Pulmonary artery endothelial cell (primary cell): ENCODE measurements around the gene NDRG2. TPM values are rescaled to one million over a fixed set of nuclear protein-coding genes. Genes with fewer than 3 reads are reported as not detected.
"Not testable (repeated sequence)": the region's sequence is repeated elsewhere in the genome, so short reads cannot be mapped to it uniquely, and the experiment has no call there.

Experiments
- DNase-seq: peaks from one replicate; pipeline ENCODE4 v3.0.0-alpha.2; 2011; ENCODE audit warnings: low read depth, low spot score
- total RNA-seq: library from RNA; depleted of rRNA; stranded (reverse); fragments of >200 nt; gene quantifications from 2 replicates; pipeline ENCODE4 v1.2.3, GENCODE V29; 2014

NDRG2 gene
- total RNA-seq, 1 donor from 2014 or later, result 0.13 TPM

DNA sequence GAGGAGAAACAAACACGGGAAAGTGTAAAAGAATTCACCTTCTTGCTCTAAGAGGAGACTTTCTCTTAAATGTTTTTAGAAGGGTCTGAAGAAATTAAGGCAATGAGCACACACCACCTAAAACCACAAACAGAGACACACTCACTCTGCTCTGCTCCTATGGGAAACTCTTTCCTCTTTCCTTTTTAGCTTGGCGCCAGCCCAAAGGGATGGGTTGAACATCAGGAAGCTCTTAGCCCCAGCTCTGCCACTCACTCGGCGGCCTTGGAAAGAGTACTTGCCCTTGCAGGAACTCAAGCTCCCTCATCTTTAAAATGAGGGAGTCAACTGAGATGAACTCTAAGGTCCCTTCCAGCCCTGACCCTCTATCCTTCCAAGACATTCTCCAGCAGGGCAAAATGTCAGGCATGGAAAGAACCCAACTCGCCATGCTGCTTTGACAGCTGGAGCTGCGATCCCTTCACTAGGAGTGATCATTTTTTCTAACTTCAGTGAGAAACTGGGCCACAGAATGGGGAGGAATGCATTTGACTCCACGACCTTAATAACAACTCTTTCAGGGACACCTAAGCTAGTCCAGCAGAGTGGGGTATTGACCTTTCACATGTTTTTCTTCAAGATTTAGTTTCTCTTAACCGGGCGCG, 31.8 kb upstream of the NDRG2 start:
- no peak for DNase-seq

DNA sequence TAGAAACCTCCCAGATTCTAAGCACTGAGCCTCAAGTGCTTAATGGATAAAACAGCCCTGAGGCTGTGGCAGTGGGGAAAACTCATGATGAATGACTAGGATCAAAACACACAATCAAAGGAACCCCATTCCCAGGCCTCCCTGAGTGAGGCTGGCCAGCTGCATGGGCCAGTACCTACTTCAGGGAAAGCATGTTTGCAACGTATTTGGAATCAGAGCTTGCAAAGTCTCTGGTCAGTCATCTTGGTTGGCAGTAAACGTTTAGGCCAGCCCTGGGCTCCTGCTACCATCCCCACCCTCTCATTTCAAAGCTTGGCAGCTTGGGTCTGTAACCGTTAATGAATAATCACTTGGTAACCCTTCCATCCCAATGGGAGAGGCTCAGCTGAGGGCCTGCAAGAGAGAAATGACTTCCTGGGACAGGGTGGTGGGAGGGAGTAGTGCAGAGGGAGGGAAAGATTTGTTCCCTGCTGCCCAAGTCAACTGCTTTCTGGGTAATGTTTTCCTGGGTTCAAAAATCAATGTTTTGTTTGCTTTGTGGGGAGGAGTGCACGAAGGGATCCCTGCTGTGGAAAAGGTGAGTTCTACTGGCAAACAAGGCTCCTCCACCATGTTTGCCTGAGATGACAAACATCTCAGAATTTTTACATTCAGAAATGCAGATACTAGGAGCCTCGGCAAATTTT, 30.7 kb upstream of the NDRG2 start:
- DNase-seq, result no peak

DNA sequence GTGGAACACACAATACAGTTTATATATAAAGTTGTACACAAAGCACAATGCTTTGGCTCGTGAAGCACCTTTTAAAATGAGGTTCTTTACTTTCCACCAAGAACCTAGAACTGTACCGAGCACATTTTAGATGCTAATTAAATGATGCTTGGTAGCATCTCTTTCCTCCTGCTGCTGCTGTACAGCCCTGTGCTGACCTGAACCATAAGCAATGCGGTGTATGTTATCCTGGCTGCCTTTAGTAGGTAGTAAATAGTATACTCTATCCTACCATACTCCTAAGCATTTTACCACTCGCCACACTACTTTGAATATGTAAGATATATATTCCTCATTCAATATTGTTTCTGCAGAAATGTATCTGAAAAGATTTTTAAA, 29.9 kb upstream of the NDRG2 start:
- DNase-seq, result no peak

DNA sequence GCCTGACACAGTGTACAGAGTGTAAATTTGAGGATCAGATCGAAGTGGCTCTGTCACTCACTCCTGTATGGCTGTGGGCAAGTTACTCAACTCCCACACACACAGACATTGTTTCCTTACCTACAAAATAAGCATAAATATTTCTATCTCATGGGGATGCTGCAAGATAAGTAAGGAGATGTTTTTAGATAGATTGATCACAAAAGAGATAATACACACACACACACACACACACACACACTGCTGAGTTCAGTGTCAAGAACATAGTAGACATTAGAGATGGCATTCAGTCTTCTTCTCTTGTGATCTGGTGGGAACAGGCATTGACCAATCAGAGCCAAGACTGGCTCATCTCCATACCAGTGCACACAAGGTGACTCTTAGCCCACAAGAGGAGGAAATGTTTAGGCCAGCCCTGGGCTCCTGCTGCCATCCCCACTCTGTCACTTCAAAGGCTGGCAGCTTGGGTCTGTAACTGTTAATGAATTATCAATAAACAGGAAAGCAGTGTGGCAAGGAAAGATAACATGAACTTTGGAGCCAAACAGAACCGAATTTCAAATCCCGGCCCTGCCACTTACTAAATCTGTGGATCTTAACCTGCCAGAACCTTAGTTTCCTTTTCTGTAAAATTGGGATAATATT, 29.4 kb upstream of the NDRG2 start:
- DNase-seq, result no peak

DNA sequence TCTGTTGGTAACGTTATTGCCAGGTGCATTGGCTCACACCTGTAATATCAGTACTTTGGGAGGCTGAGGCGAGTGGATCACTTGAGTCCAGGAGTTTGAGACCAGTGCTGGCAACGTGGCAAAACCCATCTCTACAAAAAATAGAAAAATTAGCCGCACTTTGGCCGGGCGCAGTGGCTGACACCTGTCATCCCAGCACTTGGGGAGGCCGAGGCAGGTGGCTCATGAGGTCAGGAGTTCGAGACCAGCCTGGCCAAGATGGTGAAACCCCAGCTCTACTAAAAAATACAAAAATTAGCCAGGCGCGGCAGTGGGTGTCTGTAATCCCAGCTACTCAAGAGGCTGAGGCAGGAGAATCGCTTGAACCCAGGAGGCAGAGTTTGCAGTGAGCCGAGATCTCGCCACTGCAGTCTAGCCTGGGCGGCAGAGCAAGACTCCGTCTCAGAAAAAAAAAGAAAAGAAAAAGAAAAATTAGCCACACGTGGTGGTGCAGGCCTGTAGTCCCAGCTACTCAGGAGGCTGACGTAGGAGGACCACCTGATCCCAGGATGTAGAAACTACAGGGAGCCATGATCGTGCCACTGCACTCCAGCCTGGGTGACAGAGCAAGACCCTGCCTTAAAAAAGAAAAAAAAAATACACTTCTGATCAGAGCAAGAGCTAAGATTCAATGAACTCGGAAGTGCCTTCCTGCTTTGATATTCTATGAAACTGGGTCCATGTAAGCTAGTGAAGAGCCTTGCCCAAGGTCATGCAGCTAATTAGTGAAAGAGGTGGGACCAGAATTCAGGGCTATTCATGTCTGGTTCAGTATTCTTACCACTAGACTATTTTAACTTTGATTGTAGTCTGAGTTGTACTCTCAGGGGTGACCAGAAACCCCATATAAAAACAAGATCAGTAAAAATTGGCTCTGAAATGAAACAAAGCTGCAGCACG, 28.6 kb upstream of the NDRG2 start:
- DNase-seq, result no peak

DNA sequence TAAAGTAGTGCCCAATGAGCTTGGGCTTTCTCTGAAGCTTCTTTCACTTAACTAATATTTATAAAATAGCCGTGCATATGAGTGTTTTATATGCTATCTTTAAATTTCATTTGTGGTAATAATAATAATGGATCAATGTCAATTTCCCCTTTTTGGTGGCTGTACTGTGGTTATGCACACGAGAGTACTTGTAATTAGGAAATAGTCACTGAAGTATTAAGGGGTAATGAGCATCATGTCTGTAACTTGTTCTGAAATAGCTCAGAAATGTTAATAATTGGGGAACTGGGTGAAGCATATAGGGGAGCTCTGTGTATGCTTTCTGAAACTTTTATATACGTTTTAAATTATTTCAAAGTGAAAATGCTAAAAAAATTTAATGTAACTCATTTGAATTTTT, 25.7 kb upstream of the NDRG2 start:
- no peak for DNase-seq

DNA sequence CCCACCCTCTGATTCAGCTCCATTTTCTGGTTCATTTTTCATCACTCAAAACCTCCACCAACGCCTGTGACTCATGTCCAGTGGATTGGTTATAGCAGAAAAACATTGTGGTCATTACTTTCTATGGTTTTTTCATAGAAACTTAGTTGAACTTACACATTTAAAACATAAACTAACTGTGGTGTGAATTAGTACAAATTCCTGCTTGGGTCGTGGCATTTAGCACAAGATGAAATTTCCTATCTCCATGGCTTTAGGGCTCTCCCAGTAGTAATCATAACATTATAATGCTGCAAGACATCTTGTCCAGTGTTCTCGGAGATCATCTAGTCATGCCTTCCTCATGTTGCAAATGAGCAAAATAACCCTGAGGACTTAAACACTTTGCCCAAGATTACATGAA, 24.4 kb upstream of the NDRG2 start:
- no peak for DNase-seq

DNA sequence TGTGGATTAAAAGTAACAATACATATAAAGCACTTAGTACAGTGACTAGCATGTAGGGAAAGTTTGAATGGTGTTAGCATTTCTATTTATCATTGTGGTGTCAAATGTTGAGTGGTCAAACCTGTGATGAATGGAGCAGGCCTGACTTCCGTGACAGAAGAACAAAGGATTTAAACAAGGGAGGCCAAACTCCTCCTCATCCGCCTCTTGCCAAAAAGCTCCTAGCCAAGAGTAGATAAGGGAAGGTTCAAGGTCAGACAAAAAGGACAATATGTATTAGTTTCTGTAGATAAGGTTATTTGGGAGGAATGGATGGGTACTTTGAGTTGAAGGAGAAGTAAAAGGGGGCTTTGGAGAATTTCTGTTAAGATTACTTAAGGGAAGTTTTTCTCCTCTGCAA, 23.8 kb upstream of the NDRG2 start:
- no peak for DNase-seq

DNA sequence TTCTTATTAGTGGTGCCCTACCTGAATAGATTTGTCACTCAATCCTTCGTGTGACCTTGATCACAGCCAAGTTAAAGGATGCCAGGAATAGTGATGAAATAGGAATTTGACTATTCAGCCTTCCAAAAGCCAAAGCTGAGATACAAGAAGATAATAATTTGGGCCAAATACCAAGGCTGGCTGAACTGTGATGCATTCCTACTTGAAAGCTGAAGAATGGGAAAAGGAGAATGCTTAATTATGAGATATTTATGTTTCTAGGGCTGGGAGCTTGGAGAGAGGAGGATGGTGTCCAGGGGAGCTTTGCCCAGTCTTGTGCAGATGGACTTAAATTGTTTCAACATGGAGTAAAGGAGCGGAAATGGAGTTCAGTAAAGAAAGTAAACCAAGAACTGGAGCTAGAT, 22.5 kb upstream of the NDRG2 start:
- DNase-seq, result no peak

DNA sequence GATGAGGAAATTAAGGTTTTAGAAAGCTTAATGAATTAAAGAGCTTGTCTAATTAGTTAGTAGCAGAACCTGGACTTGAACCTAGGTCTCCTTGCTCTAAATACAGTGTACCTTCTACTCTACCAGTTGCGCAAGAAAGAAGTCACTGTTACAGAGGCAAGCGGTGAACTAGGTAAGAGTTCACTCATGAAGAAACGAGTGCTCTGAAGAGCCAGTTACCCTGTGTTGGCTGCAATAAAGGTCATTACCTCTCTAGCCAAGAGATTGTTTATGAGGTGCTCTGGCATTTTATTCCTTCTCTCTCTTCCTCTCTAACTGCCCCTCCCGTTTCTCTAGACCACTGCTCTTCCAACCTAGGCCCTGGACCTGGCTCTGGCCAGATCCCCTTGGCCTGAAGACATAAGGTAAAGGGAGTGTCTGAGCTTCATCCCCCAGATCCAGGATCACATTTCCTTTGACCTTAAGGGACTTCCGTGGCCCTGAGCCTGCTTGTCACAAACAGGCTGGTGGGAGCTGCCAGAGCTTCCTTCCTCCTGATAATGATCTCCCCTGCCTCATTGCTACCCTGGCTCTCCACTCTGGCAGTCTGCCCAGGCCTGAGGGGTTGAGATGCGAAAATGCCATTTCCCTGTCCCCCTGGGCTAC, 19.2 kb upstream of the NDRG2 start:
- no peak for DNase-seq

DNA sequence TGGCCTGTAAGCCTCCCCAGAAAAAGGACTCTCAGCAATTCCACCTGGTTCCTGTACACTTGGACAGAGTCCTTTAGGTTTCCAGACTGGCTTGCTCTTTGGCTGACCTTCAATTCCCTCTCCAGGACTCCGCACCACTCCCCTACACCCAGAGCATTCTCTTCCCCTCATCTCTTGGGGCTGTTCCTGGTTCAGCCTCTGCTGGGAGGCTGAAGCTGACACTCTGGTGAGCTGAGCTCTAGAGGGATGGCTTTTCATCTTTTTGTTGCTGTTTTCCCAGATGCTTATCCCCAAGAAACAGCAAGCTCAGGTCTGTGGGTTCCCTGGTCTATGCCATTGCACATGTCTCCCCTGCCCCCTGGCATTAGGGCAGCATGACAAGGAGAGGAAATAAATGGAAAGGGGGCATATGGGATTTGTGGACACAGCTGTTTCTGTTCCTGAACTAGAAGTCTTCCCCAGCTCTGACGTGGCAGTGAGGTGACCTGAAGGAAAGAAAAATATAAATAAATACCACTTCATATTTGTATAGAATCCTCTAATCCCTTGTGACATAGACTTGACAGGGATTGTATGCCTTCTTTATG, 18.6 kb upstream of the NDRG2 start:
- no peak for DNase-seq

DNA sequence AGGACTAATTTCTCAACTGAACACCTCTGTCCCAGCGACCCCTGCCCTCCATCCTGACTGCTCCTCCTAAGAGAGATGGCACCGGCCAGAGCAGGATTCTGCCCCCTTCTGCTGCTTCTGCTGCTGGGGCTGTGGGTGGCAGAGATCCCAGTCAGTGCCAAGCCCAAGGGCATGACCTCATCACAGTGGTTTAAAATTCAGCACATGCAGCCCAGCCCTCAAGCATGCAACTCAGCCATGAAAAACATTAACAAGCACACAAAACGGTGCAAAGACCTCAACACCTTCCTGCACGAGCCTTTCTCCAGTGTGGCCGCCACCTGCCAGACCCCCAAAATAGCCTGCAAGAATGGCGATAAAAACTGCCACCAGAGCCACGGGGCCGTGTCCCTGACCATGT, 18.1 kb upstream of the NDRG2 start:
- no peak for DNase-seq

DNA sequence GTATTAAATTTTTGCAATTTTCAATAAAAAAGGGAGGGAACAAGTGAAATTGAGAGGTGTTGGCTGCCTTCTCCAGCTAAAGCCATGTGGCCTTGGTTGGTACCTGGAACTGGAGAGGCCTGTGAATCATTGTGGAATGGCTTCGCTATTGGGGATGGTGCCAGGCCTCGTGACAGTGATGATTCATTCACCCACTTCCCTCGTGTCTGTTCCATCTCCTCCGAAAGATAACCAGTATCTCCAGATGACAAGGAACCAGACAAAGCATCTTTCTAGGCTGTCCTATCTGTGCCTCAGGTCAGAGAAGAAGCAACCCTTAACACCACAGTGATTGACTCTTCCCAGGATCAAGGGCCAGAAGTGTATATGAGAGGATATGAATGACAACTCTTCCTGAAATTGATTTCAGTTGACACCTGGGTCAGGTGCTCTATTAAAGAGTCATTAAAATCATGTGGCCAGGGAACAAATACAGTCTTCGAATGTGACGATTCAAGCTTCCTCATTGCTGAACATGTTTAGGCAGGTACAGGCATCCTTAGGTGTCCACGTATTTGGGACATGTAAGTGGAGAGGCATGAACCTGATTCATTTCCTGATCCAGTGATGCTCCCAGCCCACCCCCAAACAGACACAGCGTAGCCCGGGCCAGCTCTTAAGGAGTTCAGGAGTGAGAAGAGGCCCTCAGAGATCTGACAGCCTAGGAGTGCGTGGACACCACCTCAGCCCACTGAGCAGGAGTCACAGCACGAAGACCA, 17.0 kb upstream of the NDRG2 start, which contains the start of gene RNASE7:
Gene RNASE7 (plus strand): TSS at position 687 of the 758 bp plus-strand sequence. CDS start 631 bp downstream, outside the sequence.
- DNase-seq, result no peak

DNA sequence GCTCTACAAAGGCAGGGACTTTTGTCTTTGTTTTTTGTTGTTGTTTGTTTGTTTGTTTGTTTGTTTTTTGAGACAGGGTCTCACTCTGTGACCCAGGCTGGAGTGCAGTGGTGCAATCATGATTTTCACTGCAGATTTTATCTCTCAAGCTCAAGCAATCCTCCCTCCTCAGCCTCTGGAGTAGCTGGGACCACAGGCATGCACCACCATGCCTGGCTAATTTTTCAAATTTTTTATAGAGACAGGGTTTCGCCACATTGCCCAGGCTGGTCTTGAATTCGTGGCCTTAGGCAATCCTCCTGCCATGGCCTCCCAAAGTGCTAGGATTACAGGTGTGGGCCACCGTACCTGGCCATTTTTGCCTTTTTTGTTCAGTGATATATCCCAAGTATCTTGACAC, 16.1 kb upstream of the NDRG2 start:
- DNase-seq, result not testable (repeated sequence)

DNA sequence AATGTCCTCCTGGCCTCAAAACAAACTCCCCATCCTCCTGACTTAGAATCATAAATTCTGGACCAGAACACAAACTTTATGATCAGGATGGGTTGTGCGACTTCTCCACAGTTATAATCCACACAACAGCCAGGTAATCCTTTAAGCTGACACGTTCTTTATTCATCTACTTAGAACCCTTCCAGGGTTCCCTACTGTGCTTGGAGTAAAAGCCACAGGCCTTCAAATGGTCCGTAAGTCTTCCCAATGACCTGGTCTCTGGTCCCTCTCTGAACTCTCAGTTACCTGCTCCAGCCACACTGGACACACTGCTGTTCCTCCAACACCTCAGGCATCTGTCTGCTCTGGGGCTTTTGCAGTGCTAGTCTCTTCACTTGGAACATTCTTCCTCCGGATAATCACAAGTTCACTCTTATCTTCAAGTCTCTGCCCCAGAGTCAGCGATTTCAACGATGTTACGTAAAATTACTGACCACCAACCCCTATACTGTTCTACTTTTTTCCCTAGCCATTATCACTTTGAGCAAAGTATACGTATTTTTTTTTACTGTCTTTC, 15.6 kb upstream of the NDRG2 start:
- DNase-seq, result no peak

DNA sequence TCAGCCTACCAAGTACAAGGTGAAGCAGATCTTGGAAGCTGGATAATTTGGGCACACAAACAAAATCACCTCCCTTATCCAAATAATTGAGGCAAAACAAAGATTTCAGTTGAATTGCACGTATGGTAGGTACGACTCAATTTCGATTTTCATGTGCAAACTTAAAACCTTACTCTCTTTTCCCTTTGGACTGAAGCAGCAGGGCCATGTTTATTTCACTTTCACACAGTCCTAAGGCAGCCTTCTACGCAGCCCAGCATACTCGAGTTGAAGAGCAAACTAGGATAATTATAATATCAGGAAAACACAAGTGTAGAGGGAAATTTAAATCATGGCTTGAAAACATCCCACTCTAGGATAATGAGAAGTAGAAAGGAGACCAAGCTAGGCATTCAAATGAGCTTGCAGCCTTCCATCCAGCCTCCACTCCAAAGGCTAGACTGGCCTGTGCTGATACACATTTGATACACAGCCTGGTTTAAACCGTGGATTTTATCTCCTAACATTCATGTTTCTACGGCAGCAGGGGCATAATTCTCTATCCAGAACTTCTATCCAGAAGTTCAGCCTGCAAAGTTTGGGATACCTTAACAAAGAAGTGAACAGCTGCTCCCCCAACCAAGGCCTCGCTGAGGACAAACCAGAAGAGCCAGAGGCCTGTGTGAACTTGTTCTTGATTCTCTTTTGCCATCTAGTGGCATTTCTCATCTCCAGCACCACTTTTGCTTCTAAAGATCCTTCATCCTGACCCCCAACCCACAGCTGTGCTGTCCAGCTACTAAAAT, 14.9 kb upstream of the NDRG2 start:
- no peak for DNase-seq

DNA sequence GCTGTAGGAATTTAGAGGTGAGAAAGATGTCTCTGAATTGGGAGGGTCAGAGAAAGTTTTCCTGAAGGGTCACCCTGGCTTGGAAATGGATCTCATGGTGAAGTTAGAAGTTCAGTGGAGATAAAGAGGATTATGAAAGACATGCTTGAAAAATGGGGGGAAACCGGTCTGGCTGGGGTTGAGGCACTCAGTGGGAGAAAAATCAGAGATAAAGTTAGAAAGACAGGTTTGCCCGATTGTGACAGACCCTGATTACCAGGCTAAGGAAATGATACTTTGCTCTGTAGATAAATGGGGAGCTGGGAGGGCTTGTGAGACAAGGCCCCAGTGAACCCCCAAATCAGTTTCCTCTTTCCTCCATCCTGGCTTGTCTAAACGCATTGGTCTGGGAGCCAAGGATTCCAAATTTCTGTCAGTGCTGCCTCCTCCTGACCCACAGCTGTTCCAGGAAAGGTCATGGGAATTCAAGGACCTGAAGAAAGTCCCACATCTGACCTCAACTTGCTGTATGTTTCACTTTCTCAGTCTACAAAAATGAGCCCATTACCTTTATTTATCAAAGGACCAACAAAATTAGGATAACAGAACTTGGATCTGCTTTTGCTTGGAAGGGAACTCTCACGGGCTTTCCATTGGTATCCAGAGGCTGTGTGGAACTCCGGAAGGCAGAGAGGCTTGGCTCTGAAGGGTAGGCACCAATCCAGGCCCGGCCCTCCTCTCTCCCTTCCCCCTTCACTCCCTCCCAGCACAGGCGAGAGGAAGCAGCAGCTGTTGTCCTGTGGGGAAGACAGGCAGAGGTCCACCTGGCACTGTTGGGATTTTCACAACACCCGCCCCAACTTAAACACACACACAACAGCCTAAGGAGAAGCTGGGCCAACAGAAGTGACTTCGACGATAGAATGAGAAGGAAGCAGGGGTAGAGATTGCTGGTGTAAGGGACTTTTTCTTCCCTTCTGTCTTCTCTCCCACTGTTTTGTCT, 13.9 kb upstream of the NDRG2 start:
- no peak for DNase-seq

DNA sequence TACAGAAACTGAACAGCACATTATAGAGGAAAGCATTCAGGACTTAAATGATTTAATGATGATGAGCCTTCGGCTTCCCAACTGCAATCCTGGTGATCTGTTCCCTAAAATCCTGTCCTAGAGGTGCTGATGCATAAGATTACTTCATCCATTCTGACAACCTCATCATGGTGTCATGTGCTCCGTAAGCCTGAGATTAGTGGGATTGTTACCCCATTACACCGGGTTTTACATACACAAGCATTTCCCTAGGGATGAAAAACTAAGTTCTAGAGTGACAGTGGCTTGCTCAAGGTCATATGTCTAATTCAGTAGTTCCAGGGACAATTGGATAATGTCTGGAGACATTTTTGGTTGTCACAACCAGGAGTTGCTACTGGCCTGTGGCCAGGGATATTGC, 12.3 kb upstream of the NDRG2 start:
- DNase-seq, result no peak
